Activated CD4-positive, alpha-beta T cell treated with anti-CD3 and anti-CD28 coated beads, Interleukin-2, amount 10 ng/mL, durations not matched to agents 24 days and 14 days (primary cell): ENCODE results near the gene RPL26. TPM values are rescaled to one million over a fixed set of nuclear protein-coding genes. Genes with fewer than 3 reads are reported as not detected.
"Not testable (repeated sequence)": the region's sequence is repeated elsewhere in the genome, so short reads cannot be mapped to it uniquely, and the experiment has no call there.

Experiments used
- DNase-seq: peaks from one replicate; pipeline ENCODE4 v3.0.0; 2022
- H3K27ac Mint-ChIP-seq: one replicate; pipeline ENCODE4 v1.8.0; 2022; ENCODE audit warnings: mild to moderate bottlenecking, mixed read lengths
- H3K27me3 Mint-ChIP-seq: one replicate; pipeline ENCODE4 v1.8.0; 2022; ENCODE audit warnings: mixed read lengths
- H3K36me3 Mint-ChIP-seq: one replicate; pipeline ENCODE4 v1.8.0; 2022; ENCODE audit warnings: low read depth, mild to moderate bottlenecking, mixed read lengths
- H3K4me1 Mint-ChIP-seq: one replicate; pipeline ENCODE4 v1.8.0; 2021; ENCODE audit warnings: mixed read lengths
- H3K4me3 Mint-ChIP-seq: one replicate; pipeline ENCODE4 v1.8.0; 2022; ENCODE audit warnings: mild to moderate bottlenecking, moderate library complexity, mixed read lengths
- H3K9me3 Mint-ChIP-seq: one replicate; pipeline ENCODE4 v1.8.0; 2021; ENCODE audit warnings: mixed read lengths
- intact Hi-C: fragments of 100-400 bp; cut with micrococcal nuclease; formaldehyde crosslinking; loops from one replicate; pipeline ENCODE4 v1.15.1; 2023
- total RNA-seq: library from RNA; stranded (reverse); gene quantifications from 2 replicates; pipeline ENCODE4 v1.2.3, GENCODE V29; 2022

Gene RPL26
- total RNA-seq, 1 donor from 2014 or later, result 2,460 TPM

GRCh38 chr17:8387914-8388651 lies 5.1 kb upstream of the RPL26 start:
- no peak overlapping the region for H3K4me3 Mint-ChIP-seq
- no peaks in the 10 kb centered on the region for H3K27me3 Mint-ChIP-seq
- no peak overlapping the region for H3K27ac Mint-ChIP-seq
- peaks cover under 1% of the 10 kb centered on the region for H3K36me3 Mint-ChIP-seq
- intact Hi-C loops, result loop anchor here (10.0 kb wide), 2 partner anchors 263 to 507 kb away; partner anchors contain the start of gene HES7
- H3K9me3 Mint-ChIP-seq, result no peaks in the 10 kb centered on the region
- DNase-seq, result no peak
- H3K4me1 Mint-ChIP-seq, result peaks cover 14% of the 10 kb centered on the region

GRCh38 chr17:8386841-8387240 lies 3.8 kb upstream of the RPL26 start:
- Mint-ChIP-seq H3K27ac (no peak overlapping the region), H3K4me1 (peaks cover 18% of the 10 kb centered on the region), H3K36me3 (peaks cover 13% of the 10 kb centered on the region), H3K9me3 (no peaks in the 10 kb centered on the region), H3K4me3 (peak overlapping the region; percentile 20), H3K27me3 (no peaks in the 10 kb centered on the region)
- no peak for DNase-seq
- intact Hi-C loops, result loop anchor here (10.0 kb wide), 2 partner anchors 262 to 508 kb away; partner anchors contain the start of gene HES7

- H3K4me1 Mint-ChIP-seq, result peaks cover 30% of the 10 kb centered on the region
- DNase-seq, result no peak
- intact Hi-C loops, result loop anchor here (10.0 kb wide), 2 partner anchors 260 to 510 kb away; partner anchors contain the start of gene HES7
- H3K27ac Mint-ChIP-seq, result peak overlapping the region; percentile 95
- H3K4me3 Mint-ChIP-seq, result peak overlapping the region; percentile 99
- H3K9me3 Mint-ChIP-seq, result no peaks in the 10 kb centered on the region
- H3K27me3 Mint-ChIP-seq, result no peaks in the 10 kb centered on the region
- H3K36me3 Mint-ChIP-seq, result peaks cover 32% of the 10 kb centered on the region
Measured at GRCh38 chr17:8384801-8385378, 1.9 kb upstream of the RPL26 start.

GRCh38 chr17:8382880-8383142 lies 182 bp downstream of the RPL26 start:
- no peaks in the 10 kb centered on the region for H3K27me3 Mint-ChIP-seq
- H3K4me3 Mint-ChIP-seq, result peak overlapping the region; percentile 99
- DNase-seq, result no peak
- peak overlapping the region; percentile 95 for H3K27ac Mint-ChIP-seq
- H3K4me1 Mint-ChIP-seq, result peaks cover 44% of the 10 kb centered on the region
- intact Hi-C loops, result loop anchor here (1.0 to 10.0 kb wide), 6 partner anchors 52 to 512 kb away; partner anchors contain the start of genes CTC1, HES7, NDEL1 and PFAS
- no peaks in the 10 kb centered on the region for H3K9me3 Mint-ChIP-seq
- peaks cover 51% of the 10 kb centered on the region for H3K36me3 Mint-ChIP-seq

DNA sequence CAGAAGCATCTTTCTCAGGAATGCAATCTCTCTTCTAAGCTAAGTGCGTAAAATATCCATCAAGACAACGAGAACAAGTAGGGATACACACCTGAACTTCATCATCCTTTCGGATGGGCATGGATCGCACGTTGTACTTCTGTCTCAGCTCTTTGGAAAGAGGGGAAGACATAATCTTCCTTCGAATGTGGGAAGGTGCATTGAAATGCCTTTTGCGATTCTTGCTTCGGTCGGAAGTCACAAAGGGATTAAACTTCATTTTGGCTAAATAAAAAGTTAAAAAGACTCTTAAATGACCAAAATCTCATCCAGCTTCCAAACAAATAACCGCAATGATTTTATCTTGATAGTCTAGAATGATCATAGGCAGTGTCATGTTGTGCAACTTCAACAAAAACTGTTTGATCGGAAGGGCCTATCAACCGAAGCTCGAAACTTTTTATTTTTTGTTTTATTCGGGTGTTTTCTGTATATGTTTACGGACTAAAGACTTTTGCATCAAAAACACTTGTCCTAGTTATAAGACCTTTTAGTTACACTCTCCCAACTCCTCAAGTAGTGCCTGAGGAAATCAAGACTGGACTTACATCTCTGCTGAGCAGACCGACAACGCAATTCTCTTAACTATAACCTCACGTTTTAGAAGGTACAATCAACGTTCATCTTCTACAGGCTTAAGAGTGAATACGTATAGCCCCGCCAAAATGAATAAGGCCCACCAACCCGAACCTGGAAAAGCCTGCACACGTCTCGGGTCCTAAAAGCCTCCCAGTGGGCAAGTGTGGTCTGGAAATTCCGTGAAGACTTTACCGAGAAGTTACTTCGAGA lies 727 bp downstream of the RPL26 start:
- H3K9me3 Mint-ChIP-seq, result no peaks in the 10 kb centered on the region
- DNase-seq, result no peak
- peaks cover 47% of the 10 kb centered on the region for H3K4me1 Mint-ChIP-seq
- intact Hi-C loops, result loop anchor here (2.0 to 10.0 kb wide), 3 partner anchors 133 to 513 kb away; partner anchors contain the start of genes CTC1, HES7 and PFAS
- H3K36me3 Mint-ChIP-seq, result peaks cover 55% of the 10 kb centered on the region
- H3K27me3 Mint-ChIP-seq, result no peaks in the 10 kb centered on the region
- peak overlapping the region; percentile 95 for H3K27ac Mint-ChIP-seq
- peak overlapping the region; percentile 99 for H3K4me3 Mint-ChIP-seq

DNA sequence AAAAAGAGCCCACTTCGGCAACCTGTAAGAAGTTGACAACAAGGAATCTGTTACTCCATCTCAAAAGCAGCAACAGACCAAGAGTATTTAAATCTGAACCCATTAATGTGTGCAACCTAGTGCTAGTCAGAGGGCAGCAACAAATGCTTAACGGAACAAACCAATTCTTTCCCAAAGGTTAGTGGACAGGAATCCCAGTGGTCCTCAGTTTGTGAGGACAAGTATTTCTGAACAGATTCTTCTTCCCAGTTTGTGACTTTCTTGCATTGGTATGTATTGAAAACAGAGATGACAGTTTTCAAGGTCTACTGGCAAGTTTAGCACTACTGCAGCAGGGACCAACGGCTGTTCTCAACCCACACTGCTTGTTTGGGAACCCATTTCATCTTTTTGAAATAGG lies 2.9 kb downstream of the RPL26 start:
- intact Hi-C loops, result loop anchor here (10.0 kb wide), 2 partner anchors 255 to 515 kb away; partner anchors contain the start of gene HES7
- Mint-ChIP-seq H3K9me3 (no peaks in the 10 kb centered on the region), H3K4me1 (peaks cover 49% of the 10 kb centered on the region), H3K27ac (no peak overlapping the region), H3K4me3 (peak overlapping the region; percentile 99), H3K27me3 (no peaks in the 10 kb centered on the region), H3K36me3 (peaks cover 71% of the 10 kb centered on the region)
- DNase-seq, result no peak

- Mint-ChIP-seq H3K4me1 (peaks cover 43% of the 10 kb centered on the region), H3K36me3 (peaks cover 71% of the 10 kb centered on the region), H3K4me3 (peak overlapping the region; percentile 30), H3K27ac (peak overlapping the region; percentile 69)
- intact Hi-C loops, H3K9me3 Mint-ChIP-seq, DNase-seq, H3K27me3 Mint-ChIP-seq: not testable (repeated sequence)
Measured at GRCh38 chr17:8378117-8378516, 4.9 kb downstream of the RPL26 start.

GRCh38 chr17:8377422-8377821 lies 5.6 kb downstream of the RPL26 start:
- H3K4me1 Mint-ChIP-seq, result peaks cover 41% of the 10 kb centered on the region
- peaks cover 65% of the 10 kb centered on the region for H3K36me3 Mint-ChIP-seq
- H3K4me3 Mint-ChIP-seq, result peak overlapping the region; percentile 80
- peak overlapping the region; percentile 79 for H3K27ac Mint-ChIP-seq
- no peaks in the 10 kb centered on the region for H3K27me3 Mint-ChIP-seq
- DNase-seq, result no peak
- no peaks in the 10 kb centered on the region for H3K9me3 Mint-ChIP-seq
- intact Hi-C loops, result no loop called here

DNA sequence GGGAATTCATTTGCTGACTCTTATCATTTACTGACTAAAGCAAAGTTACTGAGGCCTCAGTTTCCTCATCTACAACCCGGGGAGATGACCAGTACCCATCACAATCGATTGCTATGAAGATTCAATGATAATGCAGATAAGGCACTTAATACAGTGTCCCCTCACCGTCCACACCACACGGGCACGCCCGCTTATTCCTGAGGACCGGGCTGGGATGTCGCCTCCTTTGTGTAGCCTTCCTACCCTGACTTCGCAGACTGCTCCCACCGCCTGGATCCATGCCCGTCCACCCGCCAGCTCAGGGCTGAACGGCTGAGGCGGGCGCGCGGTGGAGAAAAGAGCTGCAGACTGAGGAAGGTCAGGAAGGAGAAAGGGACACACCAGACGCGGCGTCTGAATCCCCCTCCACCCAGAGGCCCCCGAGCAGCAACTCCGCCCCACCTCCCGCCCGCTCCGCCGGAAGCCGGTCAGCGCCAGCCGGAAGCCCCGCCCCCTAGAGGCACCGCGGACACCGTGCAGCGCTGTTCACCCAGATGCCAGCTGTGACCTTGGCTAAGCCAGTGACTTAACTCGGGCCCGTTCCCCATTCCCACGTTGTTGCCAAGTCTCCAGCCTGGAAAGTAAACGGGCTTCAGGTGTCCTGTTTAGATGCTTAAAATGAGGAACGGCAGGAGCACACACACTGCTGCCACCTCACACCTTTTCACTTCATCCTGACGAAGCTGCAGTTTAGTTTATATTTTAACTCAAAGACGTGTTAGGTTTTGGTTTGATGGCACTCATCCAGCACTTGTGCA lies 6.5 kb downstream of the RPL26 start, which contains the start of gene KRABD2:
Gene KRABD2, minus strand, starts transcription at position 434 of the 797 bp plus-strand sequence.
- H3K27ac Mint-ChIP-seq, result peak within 1 kb of the TSS; percentile 79
- H3K36me3 Mint-ChIP-seq, result peaks cover 55% of the 10 kb centered on the region

GRCh38 chr17:8375738-8376259 lies 7.2 kb downstream of the RPL26 start:
- H3K36me3 Mint-ChIP-seq, result peaks cover 48% of the 10 kb centered on the region
- H3K27ac Mint-ChIP-seq, result peak overlapping the region; percentile 79
- DNase-seq, result peak; percentile 59
- no peaks in the 10 kb centered on the region for H3K9me3 Mint-ChIP-seq
- peak overlapping the region; percentile 80 for H3K4me3 Mint-ChIP-seq
- intact Hi-C loops, result no loop called here
- no peaks in the 10 kb centered on the region for H3K27me3 Mint-ChIP-seq
- H3K4me1 Mint-ChIP-seq, result peaks cover 35% of the 10 kb centered on the region

More for the DNA sequence above, 6.5 kb downstream of the RPL26 start, which contains the start of gene KRABD2:
- intact Hi-C loops, result no loop called here
- H3K4me3 Mint-ChIP-seq, result peak within 1 kb of the TSS; percentile 80
- no peaks in the 10 kb centered on the region for H3K27me3 Mint-ChIP-seq
- peaks cover 39% of the 10 kb centered on the region for H3K4me1 Mint-ChIP-seq
- peak; percentile 97 for DNase-seq
- H3K9me3 Mint-ChIP-seq, result no peaks in the 10 kb centered on the region

- H3K9me3 Mint-ChIP-seq, H3K4me3 Mint-ChIP-seq, DNase-seq, H3K27ac Mint-ChIP-seq, H3K27me3 Mint-ChIP-seq, intact Hi-C loops: not testable (repeated sequence)
- Mint-ChIP-seq H3K36me3 (peaks cover 41% of the 10 kb centered on the region), H3K4me1 (peaks cover 23% of the 10 kb centered on the region)
Measured at GRCh38 chr17:8373856-8374255, 9.1 kb downstream of the RPL26 start.

- intact Hi-C loops, result no loop called here
- peaks cover 12% of the 10 kb centered on the region for H3K4me1 Mint-ChIP-seq
- H3K9me3 Mint-ChIP-seq, result no peaks in the 10 kb centered on the region
- no peak overlapping the region for H3K4me3 Mint-ChIP-seq
- no peak overlapping the region for H3K27ac Mint-ChIP-seq
- no peaks in the 10 kb centered on the region for H3K27me3 Mint-ChIP-seq
- no peak for DNase-seq
- peaks cover 30% of the 10 kb centered on the region for H3K36me3 Mint-ChIP-seq
Measured at GRCh38 chr17:8372422-8372821, 10.6 kb downstream of the RPL26 start.

- peaks cover 25% of the 10 kb centered on the region for H3K36me3 Mint-ChIP-seq
- H3K4me1 Mint-ChIP-seq, result peaks cover 9% of the 10 kb centered on the region
- no peak overlapping the region for H3K4me3 Mint-ChIP-seq
- H3K9me3 Mint-ChIP-seq, result no peaks in the 10 kb centered on the region
- H3K27me3 Mint-ChIP-seq, result no peaks in the 10 kb centered on the region
- no peak for DNase-seq
- intact Hi-C loops, result no loop called here
- no peak overlapping the region for H3K27ac Mint-ChIP-seq
Measured at GRCh38 chr17:8371786-8372185, 11.2 kb downstream of the RPL26 start.
